ENCODE data around the gene TRPT1.
A peak's percentile ranks its signal among the peaks of the same experiment; 100 is the strongest.

The TRPT1 gene

GRCh38 chr11:64206457-64207255 is 19.3 kb downstream of the TRPT1 start, which contains the start of gene FERMT3:
Gene FERMT3, plus strand, starts transcription at chr11:64206721. Its CDS starts 644 bp downstream, at chr11:64207365.
- DNase-seq, result peak; percentile 72

- peak; percentile 87 for DNase-seq
Measured at GRCh38 chr11:64204464-64204989, 21.5 kb downstream of the TRPT1 start.

- DNase-seq, result no peak
Measured at GRCh38 chr11:64204080-64204440, 21.9 kb downstream of the TRPT1 start.

GRCh38 chr11:64203421-64204079 is 22.4 kb downstream of the TRPT1 start:
- DNase-seq, result no peak

GRCh38 chr11:64202992-64203391 is 23.0 kb downstream of the TRPT1 start:
- DNase-seq, result no peak

GRCh38 chr11:64201543-64201942 is 24.4 kb downstream of the TRPT1 start:
- no peak for DNase-seq

GRCh38 chr11:64198511-64198910 is 27.5 kb downstream of the TRPT1 start:
- no peak for DNase-seq

- no peak for DNase-seq
Measured at GRCh38 chr11:64196626-64197025, 29.4 kb downstream of the TRPT1 start.

GRCh38 chr11:64192434-64192833 is 33.6 kb downstream of the TRPT1 start:
- no peak for DNase-seq

- DNase-seq, result peak; percentile 49
Measured at GRCh38 chr11:64186492-64187165, 39.4 kb downstream of the TRPT1 start.

GRCh38 chr11:64185693-64186491 is 40.1 kb downstream of the TRPT1 start, which contains the start of gene STIP1:
Gene STIP1, plus strand, starts transcription at chr11:64186171. Its CDS starts 91 bp downstream, at chr11:64186262.
- peak; percentile 100 for DNase-seq

GRCh38 chr11:64185175-64185692 is 40.8 kb downstream of the TRPT1 start:
- no peak for DNase-seq

GRCh38 chr11:64183890-64184289 is 42.1 kb downstream of the TRPT1 start:
- no peak for DNase-seq

- peak; percentile 35 for DNase-seq
Measured at GRCh38 chr11:64181506-64182411, 44.2 kb downstream of the TRPT1 start.

- no peak for DNase-seq
Measured at GRCh38 chr11:64180891-64181290, 45.1 kb downstream of the TRPT1 start.

GRCh38 chr11:64178951-64179639 is 46.9 kb downstream of the TRPT1 start:
- DNase-seq, result no peak

GRCh38 chr11:64178203-64178602 is 47.8 kb downstream of the TRPT1 start:
- DNase-seq, result no peak

- DNase-seq, result no peak
Measured at GRCh38 chr11:64176751-64177150, 49.2 kb downstream of the TRPT1 start.
